ENCODE data around the gene MLST8. TPM values are rescaled to one million over a fixed set of nuclear protein-coding genes. Genes with fewer than 3 reads are reported as not detected.

MLST8 gene
- total and polyA plus RNA-seq, 4 donors: 11.1 to 26.7 (median 20.2) TPM

DNA sequence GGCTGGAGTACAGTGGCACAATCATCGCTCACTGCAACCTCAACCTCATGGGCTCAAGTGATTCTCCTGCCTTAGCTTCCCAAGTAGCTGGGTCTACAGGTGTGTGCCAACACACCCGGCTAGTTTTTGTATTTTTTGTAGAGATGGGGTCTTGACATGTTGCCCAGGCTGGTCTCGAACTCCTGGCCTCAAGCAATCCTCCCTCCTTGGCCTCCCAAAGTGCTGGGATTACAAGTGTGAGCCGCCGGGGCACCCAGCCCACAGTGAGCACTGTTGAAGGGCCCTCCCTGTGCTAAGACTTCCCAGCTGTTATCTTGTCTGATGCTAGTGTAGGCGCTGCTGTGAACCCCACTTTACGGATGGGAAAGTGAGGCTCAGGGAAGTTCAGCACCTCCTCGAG, 16.9 kb upstream of the MLST8 start:
- Histone ChIP-seq H3K27ac (ENCODE audit: low read depth in 1 of 2, low read length in 2 of 2) (no peak overlapping the region), H3K9me3 (ENCODE audit: control insufficient read depth in 4 of 4, low read length in 3 of 4) (no peaks in the 10 kb centered on the region), H3K27me3 (ENCODE audit: control insufficient read depth in 4 of 4, insufficient read depth in 4 of 4, low read length in 3 of 4) (no peaks in the 10 kb centered on the region), H3K36me3 (ENCODE audit: control insufficient read depth in 4 of 4, insufficient read depth in 3 of 4, low read depth in 1 of 4, low read length in 3 of 4) (no peaks in the 10 kb centered on the region), H3K4me1 (ENCODE audit: control insufficient read depth in 4 of 4, insufficient read depth in 4 of 4, low read length in 3 of 4) (no peaks in the 10 kb centered on the region), H3K4me3 (ENCODE audit: low read depth in 1 of 3, low read length in 3 of 3) (no peak overlapping the region), H3K9ac (ENCODE audit: low read depth in 1 of 2, low read length in 2 of 2) (no peak overlapping the region)
- no peak for DNase-seq (ENCODE audit: low spot score)
- 95% methylated on average over 8 of the region's 8 CpGs for WGBS
- TF ChIP-seq GABPA (IDR thresholded peaks at IDR 0.05 in 1 of 2, conservative IDR thresholded peaks at IDR 0.05 in 1 of 2): no peak
- no peak for TF ChIP-seq YY1 (IDR thresholded peaks at IDR 0.05)
- TF ChIP-seq JUND (IDR thresholded peaks at IDR 0.05): no peak
- TF ChIP-seq SP1 (IDR thresholded peaks at IDR 0.05): no peak
- TF ChIP-seq RAD21 (IDR thresholded peaks at IDR 0.05): no peak
- no peak for TF ChIP-seq RXRA (IDR thresholded peaks at IDR 0.05)
- TF ChIP-seq, protein P1, sequence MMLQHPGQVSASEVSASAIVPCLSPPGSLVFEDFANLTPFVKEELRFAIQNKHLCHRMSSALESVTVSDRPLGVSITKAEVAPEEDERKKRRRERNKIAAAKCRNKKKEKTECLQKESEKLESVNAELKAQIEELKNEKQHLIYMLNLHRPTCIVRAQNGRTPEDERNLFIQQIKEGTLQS (IDR thresholded peaks at IDR 0.05): no peak
- TF ChIP-seq HNF4G (IDR thresholded peaks at IDR 0.05): no peak
- TF ChIP-seq HNF4A (conservative IDR thresholded peaks at IDR 0.05): no peak
- TF ChIP-seq, protein P2, sequence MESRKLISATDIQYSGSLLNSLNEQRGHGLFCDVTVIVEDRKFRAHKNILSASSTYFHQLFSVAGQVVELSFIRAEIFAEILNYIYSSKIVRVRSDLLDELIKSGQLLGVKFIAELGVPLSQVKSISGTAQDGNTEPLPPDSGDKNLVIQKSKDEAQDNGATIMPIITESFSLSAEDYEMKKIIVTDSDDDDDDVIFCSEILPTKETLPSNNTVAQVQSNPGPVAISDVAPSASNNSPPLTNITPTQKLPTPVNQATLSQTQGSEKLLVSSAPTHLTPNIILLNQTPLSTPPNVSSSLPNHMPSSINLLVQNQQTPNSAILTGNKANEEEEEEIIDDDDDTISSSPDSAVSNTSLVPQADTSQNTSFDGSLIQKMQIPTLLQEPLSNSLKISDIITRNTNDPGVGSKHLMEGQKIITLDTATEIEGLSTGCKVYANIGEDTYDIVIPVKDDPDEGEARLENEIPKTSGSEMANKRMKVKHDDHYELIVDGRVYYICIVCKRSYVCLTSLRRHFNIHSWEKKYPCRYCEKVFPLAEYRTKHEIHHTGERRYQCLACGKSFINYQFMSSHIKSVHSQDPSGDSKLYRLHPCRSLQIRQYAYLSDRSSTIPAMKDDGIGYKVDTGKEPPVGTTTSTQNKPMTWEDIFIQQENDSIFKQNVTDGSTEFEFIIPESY (IDR thresholded peaks at IDR 0.05): no peak
- TF ChIP-seq, protein P3, sequence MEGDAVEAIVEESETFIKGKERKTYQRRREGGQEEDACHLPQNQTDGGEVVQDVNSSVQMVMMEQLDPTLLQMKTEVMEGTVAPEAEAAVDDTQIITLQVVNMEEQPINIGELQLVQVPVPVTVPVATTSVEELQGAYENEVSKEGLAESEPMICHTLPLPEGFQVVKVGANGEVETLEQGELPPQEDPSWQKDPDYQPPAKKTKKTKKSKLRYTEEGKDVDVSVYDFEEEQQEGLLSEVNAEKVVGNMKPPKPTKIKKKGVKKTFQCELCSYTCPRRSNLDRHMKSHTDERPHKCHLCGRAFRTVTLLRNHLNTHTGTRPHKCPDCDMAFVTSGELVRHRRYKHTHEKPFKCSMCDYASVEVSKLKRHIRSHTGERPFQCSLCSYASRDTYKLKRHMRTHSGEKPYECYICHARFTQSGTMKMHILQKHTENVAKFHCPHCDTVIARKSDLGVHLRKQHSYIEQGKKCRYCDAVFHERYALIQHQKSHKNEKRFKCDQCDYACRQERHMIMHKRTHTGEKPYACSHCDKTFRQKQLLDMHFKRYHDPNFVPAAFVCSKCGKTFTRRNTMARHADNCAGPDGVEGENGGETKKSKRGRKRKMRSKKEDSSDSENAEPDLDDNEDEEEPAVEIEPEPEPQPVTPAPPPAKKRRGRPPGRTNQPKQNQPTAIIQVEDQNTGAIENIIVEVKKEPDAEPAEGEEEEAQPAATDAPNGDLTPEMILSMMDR (IDR thresholded peaks at IDR 0.05; ENCODE audit: low read depth, low read length, missing input control): no peak
- no peak for TF ChIP-seq TAF1 (conservative IDR thresholded peaks at IDR 0.05)
- no peak for TF ChIP-seq FOXA2 (IDR thresholded peaks at IDR 0.05)

DNA sequence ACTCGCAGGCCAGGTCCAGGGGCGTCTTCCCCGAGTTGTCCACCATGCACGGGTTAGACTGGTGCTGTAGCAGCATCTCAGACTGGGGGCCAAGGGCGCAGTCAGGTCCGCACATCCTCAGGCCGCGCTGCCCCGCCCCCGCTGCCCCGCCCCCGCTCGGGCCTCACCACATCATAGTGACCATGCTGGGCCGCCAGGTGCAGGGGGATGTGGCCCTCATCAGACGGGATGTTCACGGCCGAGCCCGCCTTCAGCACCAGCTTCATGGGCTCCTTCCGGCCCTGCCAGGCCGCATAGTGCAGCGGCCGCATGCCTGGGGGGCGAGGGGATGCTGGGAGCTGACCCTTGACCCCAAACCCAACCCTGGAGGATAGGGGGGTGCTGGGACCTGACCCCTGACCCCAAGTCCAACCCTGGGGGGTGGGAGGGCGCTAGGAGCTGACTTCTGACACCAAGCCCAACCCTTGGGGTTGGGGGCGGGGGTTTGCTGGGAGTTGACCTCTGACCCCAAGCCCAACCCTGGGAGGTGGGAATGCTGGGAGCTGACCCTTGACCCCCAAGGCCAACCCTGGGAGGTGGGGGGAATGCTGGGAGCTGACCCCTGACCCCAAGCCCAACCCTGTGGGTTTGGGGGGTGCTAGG, 15.9 kb upstream of the MLST8 start:
- Histone ChIP-seq H3K9me3 (ENCODE audit: control insufficient read depth in 4 of 4, low read length in 3 of 4) (no peaks in the 10 kb centered on the region), H3K9ac (ENCODE audit: low read depth in 1 of 2, low read length in 2 of 2) (no peak overlapping the region), H3K36me3 (ENCODE audit: control insufficient read depth in 4 of 4, insufficient read depth in 3 of 4, low read depth in 1 of 4, low read length in 3 of 4) (no peaks in the 10 kb centered on the region), H3K27ac (ENCODE audit: low read depth in 1 of 2, low read length in 2 of 2) (no peak overlapping the region), H3K4me3 (ENCODE audit: low read depth in 1 of 3, low read length in 3 of 3) (no peak overlapping the region), H3K4me1 (ENCODE audit: control insufficient read depth in 4 of 4, insufficient read depth in 4 of 4, low read length in 3 of 4) (no peaks in the 10 kb centered on the region), H3K27me3 (ENCODE audit: control insufficient read depth in 4 of 4, insufficient read depth in 4 of 4, low read length in 3 of 4) (no peaks in the 10 kb centered on the region)
- 91% methylated on average over 25 of the region's 25 CpGs for WGBS
- DNase-seq (ENCODE audit: low spot score): no peak
- TF ChIP-seq HNF4A (conservative IDR thresholded peaks at IDR 0.05) (no peak), FOXA1 (IDR thresholded peaks at IDR 0.05) (no peak), RXRA (IDR thresholded peaks at IDR 0.05) (no peak)
- TF ChIP-seq, protein P3 (IDR thresholded peaks at IDR 0.05; ENCODE audit: low read depth, low read length, missing input control): no peak

All from liver (tissue), 9 donors.